Peyer's patch (tissue), 4 donors: ENCODE measurements around the gene CDH19.
A peak's percentile ranks its signal among the peaks of the same experiment; 100 is the strongest.

Experiments
- CTCF ChIP-seq, 6 experiments: fragments of 450-650 bp in 4 of 6; fragments of 200-600 bp in 2 of 6; sonication (generic) in 1 of 6; IDR thresholded peaks; one replicate each; pipeline ENCODE4 v1.5.1; 2017 to 2019; ENCODE audit warnings: antibody characterized with exemption in 6 of 6, mild to moderate bottlenecking in 3 of 6, moderate library complexity in 1 of 6
- POLR2A ChIP-seq, 2 donors: fragments of 450-650 bp; IDR thresholded peaks; one replicate each; pipeline ENCODE4 v1.5.1; 2017; ENCODE audit warnings: antibody characterized with exemption in 2 of 2, mild to moderate bottlenecking in 2 of 2, moderate library complexity in 2 of 2

GRCh38 chr18:66495844-66496243 is 108.0 kb downstream of the CDH19 start:
- TF ChIP-seq CTCF (IDR thresholded peaks at IDR 0.05) (peak in 2 of 6 experiments; percentile 13 to 31), POLR2A (IDR thresholded peaks at IDR 0.05) (no peak)
